Effector memory CD4-positive, alpha-beta T cell (primary cell): Measurements from ENCODE around the gene PSMA6.

Experiments used
- DNase-seq, 3 donors: peaks; one replicate each; pipeline ENCODE4 v3.0.0-alpha.2; 2020
- H3K27ac ChIP-seq: 2 replicates; pipeline ENCODE4 v1.7.0; 2013; ENCODE audit warnings: mild to moderate bottlenecking, low read length, moderate library complexity; ENCODE audit not compliant: insufficient read depth, poor library complexity, severe bottlenecking
- H3K27me3 ChIP-seq: replicated peaks from 2 replicates; pipeline ENCODE4 v1.7.0; 2013; ENCODE audit warnings: mild to moderate bottlenecking, low read length; ENCODE audit not compliant: insufficient read depth, control insufficient read depth, poor library complexity, severe bottlenecking
- H3K36me3 ChIP-seq: 2 replicates; pipeline ENCODE4 v1.7.0; 2013; ENCODE audit warnings: mild to moderate bottlenecking, low read length, moderate library complexity; ENCODE audit not compliant: control insufficient read depth, insufficient read depth
- H3K4me1 ChIP-seq: 2 replicates; pipeline ENCODE4 v1.7.0; 2013; ENCODE audit warnings: low read length, mild to moderate bottlenecking; ENCODE audit not compliant: control insufficient read depth, insufficient read depth, poor library complexity, severe bottlenecking
- H3K4me3 ChIP-seq: 2 replicates; pipeline ENCODE4 v1.7.0; 2013; ENCODE audit warnings: low read length, low read depth, mild to moderate bottlenecking; ENCODE audit not compliant: insufficient read depth, poor library complexity, severe bottlenecking
- H3K9me3 ChIP-seq: 2 replicates; pipeline ENCODE4 v1.7.0; 2013; ENCODE audit warnings: mild to moderate bottlenecking, low read length, moderate library complexity; ENCODE audit not compliant: control insufficient read depth

Gene PSMA6

GRCh38 chr14:35305633-35306032 is 13.5 kb downstream of the PSMA6 start:
- no peaks in the 10 kb centered on the region for H3K9me3 ChIP-seq
- H3K36me3 ChIP-seq: peaks cover 24% of the 10 kb centered on the region
- H3K4me3 ChIP-seq: no peak overlapping the region
- H3K4me1 ChIP-seq: peaks cover 11% of the 10 kb centered on the region
- DNase-seq: no peak
- H3K27ac ChIP-seq: no peak overlapping the region
- no peaks in the 10 kb centered on the region for H3K27me3 ChIP-seq

- H3K36me3 ChIP-seq: peaks cover 29% of the 10 kb centered on the region
- H3K4me1 ChIP-seq: peaks cover 7% of the 10 kb centered on the region
- H3K9me3 ChIP-seq: no peaks in the 10 kb centered on the region
- H3K27ac ChIP-seq: no peak overlapping the region
- H3K27me3 ChIP-seq: no peaks in the 10 kb centered on the region
- no peak for DNase-seq
- H3K4me3 ChIP-seq: no peak overlapping the region
Measured at GRCh38 chr14:35306114-35306513, 13.9 kb downstream of the PSMA6 start.

DNA sequence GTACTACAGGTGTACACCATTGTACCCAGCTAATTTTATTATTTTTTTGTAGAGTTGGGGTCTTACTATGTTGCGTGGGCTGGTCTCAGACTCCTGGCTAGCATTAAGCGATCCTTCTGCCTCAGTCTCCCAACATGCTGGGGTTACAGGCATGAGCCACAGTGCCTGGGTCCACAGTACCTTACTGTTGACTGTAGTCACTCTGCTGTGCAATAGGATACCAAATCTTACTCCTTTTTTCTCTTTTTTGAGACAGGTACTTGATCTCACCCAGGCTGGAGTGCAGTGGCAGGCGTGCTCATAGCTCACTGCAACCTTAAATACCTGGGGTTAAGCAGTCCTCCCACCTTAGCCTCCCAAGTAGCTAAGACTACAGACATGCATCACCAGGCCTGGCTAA is 25.6 kb downstream of the PSMA6 start:
- Histone ChIP-seq H3K36me3 (peaks cover 41% of the 10 kb centered on the region), H3K27ac (no peak overlapping the region), H3K4me3 (no peak overlapping the region), H3K4me1 (no peaks in the 10 kb centered on the region), H3K9me3 (no peaks in the 10 kb centered on the region), H3K27me3 (no peaks in the 10 kb centered on the region)
- no peak for DNase-seq

- H3K9me3 ChIP-seq: no peaks in the 10 kb centered on the region
- H3K36me3 ChIP-seq: peaks cover 29% of the 10 kb centered on the region
- no peaks in the 10 kb centered on the region for H3K27me3 ChIP-seq
- no peaks in the 10 kb centered on the region for H3K4me1 ChIP-seq
- DNase-seq: no peak
- no peak overlapping the region for H3K27ac ChIP-seq
- H3K4me3 ChIP-seq: no peak overlapping the region
Measured at GRCh38 chr14:35319509-35319908, 27.3 kb downstream of the PSMA6 start.

DNA sequence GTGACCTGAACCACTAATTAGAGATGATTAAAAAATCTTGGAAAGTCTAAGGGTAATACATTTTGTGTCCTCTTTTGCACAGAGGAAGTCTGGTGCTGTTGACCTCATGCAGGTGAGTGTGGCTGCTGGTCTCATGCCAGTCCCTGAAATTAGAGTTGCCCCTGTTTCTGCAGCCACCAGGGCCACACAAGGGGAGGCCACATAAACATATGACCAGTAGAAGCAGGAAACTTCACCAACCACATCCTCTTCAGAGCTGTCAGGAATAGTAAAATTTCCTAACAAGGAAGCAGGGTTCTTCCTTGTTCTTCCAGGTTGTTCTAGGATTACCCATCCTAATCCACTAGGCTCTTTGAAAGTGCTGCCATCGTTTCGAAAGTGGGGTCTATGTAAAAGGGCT is 28.3 kb downstream of the PSMA6 start:
- no peak overlapping the region for H3K4me3 ChIP-seq
- H3K9me3 ChIP-seq: no peaks in the 10 kb centered on the region
- no peak overlapping the region for H3K27ac ChIP-seq
- DNase-seq: no peak
- H3K27me3 ChIP-seq: no peaks in the 10 kb centered on the region
- peaks cover 21% of the 10 kb centered on the region for H3K36me3 ChIP-seq
- no peaks in the 10 kb centered on the region for H3K4me1 ChIP-seq

- no peak for DNase-seq
- Histone ChIP-seq H3K27ac (no peak overlapping the region), H3K36me3 (no peaks in the 10 kb centered on the region), H3K27me3 (no peaks in the 10 kb centered on the region), H3K9me3 (no peaks in the 10 kb centered on the region), H3K4me3 (no peak overlapping the region), H3K4me1 (no peaks in the 10 kb centered on the region)
Measured at GRCh38 chr14:35326375-35326774, 34.2 kb downstream of the PSMA6 start.

DNA sequence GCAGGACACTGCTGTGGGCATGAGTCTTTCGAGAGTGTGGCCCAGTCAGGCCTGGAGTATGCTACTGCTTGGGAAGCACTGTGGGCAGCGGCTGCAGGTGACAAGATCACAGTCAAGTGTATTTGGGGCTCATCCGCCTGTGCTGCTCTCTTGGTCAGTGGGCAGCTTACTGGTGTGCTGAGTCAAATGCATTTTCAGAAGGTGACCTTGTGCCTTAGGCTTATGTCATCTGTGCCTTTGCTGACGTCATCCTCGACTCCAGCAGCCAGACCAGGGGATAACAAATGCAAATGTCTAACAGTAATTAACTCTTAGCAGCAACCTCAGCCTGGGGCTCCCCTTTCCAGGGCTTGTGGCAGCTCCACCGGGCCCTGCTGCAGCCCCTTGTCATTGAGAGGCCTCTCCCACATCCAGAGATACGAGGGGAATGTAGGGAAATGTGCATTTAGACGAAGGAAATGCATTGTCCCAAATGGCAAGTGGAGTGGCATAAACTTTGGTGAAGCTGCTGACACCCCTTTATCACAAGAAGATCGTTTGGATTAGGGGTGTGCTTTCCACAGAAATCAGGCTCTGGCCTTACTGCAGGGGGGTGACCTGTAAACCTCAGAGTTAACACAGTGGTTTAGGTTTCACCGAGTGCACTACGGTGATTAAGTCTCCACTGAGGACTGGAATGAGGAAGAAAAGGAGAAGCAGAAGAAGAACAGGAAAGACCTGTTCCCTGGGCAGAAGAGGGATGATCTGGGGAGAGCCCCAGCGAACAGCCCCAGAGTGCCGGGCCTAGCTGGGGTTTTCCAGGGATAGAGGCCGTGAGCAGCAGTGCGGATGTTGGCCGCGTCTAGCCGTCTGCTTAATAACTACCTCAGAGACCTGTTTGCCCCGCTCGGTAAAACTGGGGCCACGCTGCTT is 39.7 kb downstream of the PSMA6 start:
- Histone ChIP-seq H3K4me3 (no peak overlapping the region), H3K9me3 (no peaks in the 10 kb centered on the region), H3K4me1 (peaks cover 20% of the 10 kb centered on the region), H3K27me3 (no peaks in the 10 kb centered on the region), H3K36me3 (no peaks in the 10 kb centered on the region), H3K27ac (no peak overlapping the region)
- no peak for DNase-seq

DNA sequence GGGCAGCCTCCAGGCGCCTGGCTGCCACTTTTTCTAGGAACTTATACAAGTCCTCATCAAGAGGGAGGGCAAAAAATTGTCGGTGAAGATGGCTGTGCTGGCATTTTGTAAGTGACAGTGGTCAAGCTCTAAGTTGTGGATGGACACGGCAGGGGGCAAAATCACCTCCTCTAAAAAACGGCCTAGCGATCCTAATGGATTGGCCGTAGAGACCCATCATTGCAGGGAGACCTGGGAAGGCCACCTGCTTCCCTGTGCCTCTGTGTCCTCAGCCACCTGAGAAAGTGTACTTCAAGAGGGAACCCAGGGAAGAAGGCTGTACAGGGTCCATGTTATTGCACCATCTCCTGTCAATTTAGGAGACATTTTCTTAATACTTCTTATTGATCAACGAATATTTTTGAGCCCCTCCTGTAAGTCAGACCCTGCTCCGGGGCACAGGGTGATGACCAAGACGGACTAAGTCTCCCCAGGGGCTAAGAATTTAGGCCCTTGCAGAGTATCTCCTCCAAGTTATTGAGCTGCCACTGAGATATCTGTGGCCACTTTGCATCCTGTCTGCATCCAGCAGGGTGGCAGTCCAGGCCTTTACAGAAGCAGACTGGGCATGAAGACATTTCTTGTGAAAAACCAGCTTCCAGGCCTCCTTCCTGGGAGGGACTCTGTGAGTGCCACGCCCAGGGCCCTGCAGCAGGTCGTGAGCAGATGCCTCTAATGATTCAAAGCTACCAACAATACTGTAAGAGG is 40.5 kb downstream of the PSMA6 start:
- H3K36me3 ChIP-seq: no peaks in the 10 kb centered on the region
- H3K4me3 ChIP-seq: no peak overlapping the region
- peaks cover 20% of the 10 kb centered on the region for H3K4me1 ChIP-seq
- H3K27ac ChIP-seq: peak overlapping the region; percentile 33
- DNase-seq: peak in 1 of 3 donors; percentile 17
- H3K27me3 ChIP-seq: no peaks in the 10 kb centered on the region
- H3K9me3 ChIP-seq: no peaks in the 10 kb centered on the region

- Histone ChIP-seq H3K4me1 (peaks cover 20% of the 10 kb centered on the region), H3K9me3 (no peaks in the 10 kb centered on the region), H3K4me3 (no peak overlapping the region), H3K27ac (peak overlapping the region; percentile 29), H3K36me3 (no peaks in the 10 kb centered on the region), H3K27me3 (no peaks in the 10 kb centered on the region)
- DNase-seq: no peak
Measured at GRCh38 chr14:35333264-35333730, 41.1 kb downstream of the PSMA6 start.
